Measurements from ENCODE around the gene NCMAP. TPM values are rescaled to one million over a fixed set of nuclear protein-coding genes. Genes with fewer than 3 reads are reported as not detected.
"Not testable (repeated sequence)": the region's sequence is repeated elsewhere in the genome, so short reads cannot be mapped to it uniquely, and the experiment has no call there.

NCMAP gene
- total RNA-seq, 8 experiments from 2014 or later, result 0.09 to 1.1 (median 0.37) TPM

DNA sequence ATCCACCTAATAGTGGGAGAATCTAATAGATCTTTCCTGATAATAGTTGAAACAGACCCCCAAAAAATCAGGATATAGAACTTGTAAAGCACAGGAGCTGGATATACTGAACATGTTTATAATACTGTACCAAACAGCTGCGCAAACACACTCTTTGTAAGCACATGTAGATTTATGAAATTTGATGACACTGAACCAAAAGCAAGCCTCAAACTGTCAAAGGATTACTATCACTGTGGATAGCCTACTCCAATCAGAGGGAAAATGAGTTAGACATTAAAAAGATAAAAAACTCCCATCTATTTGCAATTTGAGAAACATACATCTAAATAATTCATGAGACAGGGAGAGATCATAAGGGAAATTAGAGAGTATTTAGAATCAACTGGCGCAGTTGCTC is 27.1 kb upstream of the NCMAP start:
- WGBS, 10 experiments, result 28 to 100% (median 95%) methylated on average over 1 to 2 of the region's 2 CpGs
- in situ Hi-C loops (cut with MboI; ENCODE audit: low pct_unique_long_range_greater_than_20kb in 2 of 9, low sequenced_read_pairs in 9 of 9, unreplicated experiment in 9 of 9), result no loop called here
- peak in 1 of 8 experiments; percentile 98 for ATAC-seq (replicated peaks in 6 of 8)

DNA sequence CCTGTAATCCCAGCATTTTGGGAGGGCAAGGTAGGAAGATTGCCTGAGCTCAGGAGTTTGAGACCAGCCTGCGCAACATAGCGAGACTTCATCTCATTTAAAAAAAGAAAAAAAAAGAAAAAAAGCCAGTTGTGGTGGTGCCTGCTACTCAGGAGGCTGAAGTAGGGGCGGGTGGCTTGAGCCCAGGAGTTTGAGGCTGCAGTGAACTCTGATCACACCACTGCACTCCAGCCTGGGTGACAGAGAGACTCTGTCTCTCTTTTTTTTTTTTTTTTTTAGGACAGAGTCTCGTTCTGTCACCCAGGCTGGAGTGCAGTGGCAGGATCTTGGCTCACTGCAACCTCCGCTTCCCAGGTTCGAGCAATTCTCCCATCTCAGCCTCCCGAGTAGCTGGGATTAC is 26.6 kb upstream of the NCMAP start:
- H3K27ac ChIP-seq; H3K4me3 ChIP-seq; H3K4me1 ChIP-seq (replicated peaks in 1 of 2); in situ Hi-C loops (cut with MboI; ENCODE audit: low pct_unique_long_range_greater_than_20kb in 2 of 9, low sequenced_read_pairs in 9 of 9, unreplicated experiment in 9 of 9); ATAC-seq (replicated peaks in 6 of 8): not testable (repeated sequence)
- 67 to 94% (median 90%) methylated on average over 2 to 7 of the region's 7 CpGs; no CpG with 5 or more reads in 3 of the 10 experiments for WGBS, 10 experiments

More for the DNA sequence above, 27.1 kb upstream of the NCMAP start:
- H3K4me1 ChIP-seq (replicated peaks in 1 of 2), result no peaks in the 10 kb centered on the region
- no peak overlapping the region for H3K4me3 ChIP-seq
- no peak overlapping the region for H3K27ac ChIP-seq

DNA sequence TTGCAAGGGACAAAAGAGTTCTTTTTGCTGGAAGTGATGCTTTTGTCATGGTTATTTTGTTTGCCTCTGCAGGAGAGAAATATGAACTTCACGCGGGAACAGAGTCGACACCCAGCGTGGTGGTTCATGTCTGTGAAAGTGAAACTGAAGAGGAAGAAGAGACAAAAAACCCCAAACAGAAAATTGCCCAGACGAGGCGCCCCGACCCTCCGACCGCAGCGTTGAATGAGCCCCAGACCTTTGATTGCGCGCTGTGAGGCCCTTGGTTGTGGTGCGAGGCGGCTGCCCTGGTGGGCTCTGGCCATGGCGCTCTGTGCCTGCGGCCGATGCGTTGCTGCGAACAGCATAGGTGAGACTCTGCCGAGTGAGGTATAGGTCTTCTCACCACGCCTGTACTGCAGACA is 20.9 kb upstream of the NCMAP start:
- Histone ChIP-seq H3K4me3 (no peak overlapping the region), H3K4me1 (replicated peaks in 1 of 2) (peaks cover 0 to 12% of the 10 kb centered on the region in 2 donors), H3K27ac (no peak overlapping the region)
- no peak for ATAC-seq (replicated peaks in 6 of 8)
- in situ Hi-C loops (cut with MboI; ENCODE audit: low pct_unique_long_range_greater_than_20kb in 2 of 9, low sequenced_read_pairs in 9 of 9, unreplicated experiment in 9 of 9), result no loop called here
- 65 to 100% (median 77%) methylated on average over 1 to 20 of the region's 21 CpGs; no CpG with 5 or more reads in 3 of the 10 experiments for WGBS, 10 experiments

DNA sequence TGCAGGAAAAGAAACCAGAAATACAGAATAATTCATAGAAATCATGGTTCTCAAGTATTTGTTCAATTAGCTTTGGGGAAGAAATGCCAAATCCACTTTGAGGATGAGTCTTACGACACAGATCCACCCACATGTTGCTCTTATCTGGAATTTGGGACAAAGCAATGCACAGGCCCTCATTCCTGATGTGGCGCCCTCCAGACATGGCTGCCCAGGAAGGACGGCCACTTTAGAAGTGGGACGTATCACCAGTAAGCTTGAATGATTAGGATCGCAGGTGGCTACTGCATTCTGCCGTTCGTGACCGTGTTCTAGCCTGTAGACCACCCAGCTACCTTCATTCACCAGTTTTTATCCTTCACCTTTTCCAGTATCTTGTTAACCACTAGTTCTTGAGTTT is 20.1 kb upstream of the NCMAP start:
- no peak overlapping the region for H3K4me3 ChIP-seq
- WGBS, 10 experiments, result 80 to 99% (median 93%) methylated on average over 1 to 8 of the region's 8 CpGs; no CpG with 5 or more reads in 1 of the 10 experiments
- ATAC-seq (replicated peaks in 6 of 8), result no peak
- H3K27ac ChIP-seq, result no peak overlapping the region
- H3K4me1 ChIP-seq (replicated peaks in 1 of 2), result peaks cover 0 to 12% of the 10 kb centered on the region in 2 donors
- in situ Hi-C loops (cut with MboI; ENCODE audit: low pct_unique_long_range_greater_than_20kb in 2 of 9, low sequenced_read_pairs in 9 of 9, unreplicated experiment in 9 of 9), result no loop called here

DNA sequence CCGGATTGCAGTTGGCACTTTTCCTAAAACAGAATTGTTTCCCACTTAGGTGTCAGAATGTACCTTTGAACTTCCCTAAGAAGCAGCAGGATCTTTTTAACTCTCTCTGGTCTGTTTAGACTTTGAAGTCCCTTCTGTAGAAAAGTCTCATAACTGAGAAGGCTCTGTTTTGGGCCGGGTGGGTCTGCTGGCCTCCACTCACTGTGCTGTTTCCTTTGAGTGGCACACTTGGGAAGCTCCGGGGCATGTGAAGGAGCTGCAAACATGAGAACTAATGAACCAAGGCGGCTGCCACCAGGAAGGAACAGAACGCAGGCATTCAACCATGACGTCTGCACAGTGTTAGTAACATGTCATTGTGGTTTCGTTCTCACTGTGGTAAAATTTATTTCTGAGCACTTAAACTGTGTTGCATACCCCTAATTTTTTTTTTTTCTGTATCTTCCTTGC is 19.5 kb upstream of the NCMAP start:
- H3K4me3 ChIP-seq, result no peak overlapping the region
- peaks cover 0 to 12% of the 10 kb centered on the region in 2 donors for H3K4me1 ChIP-seq (replicated peaks in 1 of 2)
- in situ Hi-C loops (cut with MboI; ENCODE audit: low pct_unique_long_range_greater_than_20kb in 2 of 9, low sequenced_read_pairs in 9 of 9, unreplicated experiment in 9 of 9), result no loop called here
- ATAC-seq (replicated peaks in 6 of 8), result peak in 4 of 8 experiments; percentile 42 to 87 (median 52)
- 0 to 73% (median 48%) methylated on average over 1 to 7 of the region's 7 CpGs for WGBS, 10 experiments
- no peak overlapping the region for H3K27ac ChIP-seq

DNA sequence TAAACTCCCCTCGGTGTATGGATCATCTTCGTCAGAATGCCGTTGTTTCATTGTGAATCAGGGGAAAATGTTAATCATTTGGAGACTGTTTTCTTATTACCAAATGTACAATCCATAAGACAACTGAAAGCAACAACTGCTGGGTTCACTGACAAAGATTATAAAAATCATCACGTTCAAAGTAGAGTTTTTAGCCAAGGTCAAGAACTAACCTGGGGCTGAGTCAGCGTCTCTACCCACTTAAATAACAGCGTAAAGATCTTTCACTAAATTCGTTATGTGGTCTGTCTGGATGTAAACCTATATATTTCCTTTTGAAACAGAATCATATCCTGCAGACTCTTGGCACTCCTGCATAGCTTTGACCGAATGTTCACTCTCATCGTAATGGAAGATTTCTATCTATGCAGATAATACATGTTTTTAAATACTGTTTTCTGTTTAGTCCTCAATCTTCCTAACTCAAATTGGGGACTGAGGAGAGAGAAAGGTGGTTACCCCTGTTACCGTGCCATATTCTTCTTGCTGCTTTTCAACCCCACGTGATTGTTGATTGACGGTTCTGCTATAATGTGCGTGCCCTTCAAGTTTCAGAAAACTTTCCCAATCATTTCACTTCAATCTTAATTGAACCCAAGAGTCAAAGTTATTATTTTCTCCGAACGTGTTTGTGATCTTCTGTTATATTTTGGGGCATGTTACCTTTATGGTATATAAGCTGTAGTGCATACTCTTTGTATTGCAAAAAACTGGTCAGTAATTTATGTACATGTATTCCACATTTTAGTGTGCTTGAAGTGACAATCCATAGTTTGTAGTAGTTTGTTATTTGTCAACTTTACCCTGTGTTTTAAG is 15.6 kb upstream of the NCMAP start:
- Histone ChIP-seq H3K4me3 (no peak overlapping the region), H3K27ac (no peak overlapping the region), H3K4me1 (replicated peaks in 1 of 2) (peaks cover 0 to 14% of the 10 kb centered on the region in 2 donors)
- in situ Hi-C loops (cut with MboI; ENCODE audit: low pct_unique_long_range_greater_than_20kb in 2 of 9, low sequenced_read_pairs in 9 of 9, unreplicated experiment in 9 of 9), result no loop called here
- ATAC-seq (replicated peaks in 6 of 8), result no peak
- 61 to 89% (median 81%) methylated on average over 4 to 15 of the region's 15 CpGs for WGBS, 10 experiments

DNA sequence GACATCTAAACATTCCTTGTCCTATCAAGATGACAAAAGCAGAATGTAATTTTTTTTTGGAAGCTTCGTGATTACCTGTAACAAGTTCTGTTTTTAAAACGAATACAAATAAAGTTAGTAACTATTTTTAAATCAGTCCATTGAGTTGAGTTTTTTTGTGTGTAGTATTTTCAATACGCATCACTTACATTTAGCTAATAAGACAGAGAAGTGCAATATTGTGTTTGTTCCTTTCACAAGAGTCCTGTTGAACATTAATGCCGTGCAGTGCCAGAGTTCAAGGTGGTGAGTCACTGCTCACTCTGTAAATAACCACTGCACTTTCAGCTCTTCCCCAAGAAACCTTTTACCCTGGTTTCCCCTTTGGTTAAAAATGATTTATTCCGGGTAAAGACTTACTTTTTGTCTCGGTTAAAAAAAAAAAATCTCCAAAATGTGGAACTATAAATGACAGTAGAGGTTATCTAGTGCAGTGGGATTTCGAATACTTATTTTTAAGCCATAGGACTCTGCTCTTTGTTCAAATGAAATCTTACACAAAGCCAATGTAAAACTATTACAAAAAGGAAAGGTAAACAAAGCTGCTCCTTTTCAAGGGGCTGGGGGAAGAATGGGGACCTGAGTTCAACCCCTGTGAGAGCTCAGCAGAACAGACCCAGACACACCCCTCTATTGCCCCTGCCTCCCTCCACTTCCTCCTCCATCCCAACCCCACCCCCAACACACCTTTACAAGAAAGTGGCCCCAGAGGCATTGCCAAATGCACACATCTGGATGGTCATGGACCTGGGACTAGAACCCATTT is 14.8 kb upstream of the NCMAP start:
- H3K27ac ChIP-seq, result no peak overlapping the region
- H3K4me3 ChIP-seq, result no peak overlapping the region
- ATAC-seq (replicated peaks in 6 of 8), result peak in 6 of 8 experiments; percentile 44 to 69 (median 57)
- in situ Hi-C loops (cut with MboI; ENCODE audit: low pct_unique_long_range_greater_than_20kb in 2 of 9, low sequenced_read_pairs in 9 of 9, unreplicated experiment in 9 of 9), result no loop called here
- H3K4me1 ChIP-seq (replicated peaks in 1 of 2), result peaks cover 0 to 14% of the 10 kb centered on the region in 2 donors
- 38 to 80% (median 56%) methylated on average over 3 to 7 of the region's 7 CpGs for WGBS, 10 experiments

DNA sequence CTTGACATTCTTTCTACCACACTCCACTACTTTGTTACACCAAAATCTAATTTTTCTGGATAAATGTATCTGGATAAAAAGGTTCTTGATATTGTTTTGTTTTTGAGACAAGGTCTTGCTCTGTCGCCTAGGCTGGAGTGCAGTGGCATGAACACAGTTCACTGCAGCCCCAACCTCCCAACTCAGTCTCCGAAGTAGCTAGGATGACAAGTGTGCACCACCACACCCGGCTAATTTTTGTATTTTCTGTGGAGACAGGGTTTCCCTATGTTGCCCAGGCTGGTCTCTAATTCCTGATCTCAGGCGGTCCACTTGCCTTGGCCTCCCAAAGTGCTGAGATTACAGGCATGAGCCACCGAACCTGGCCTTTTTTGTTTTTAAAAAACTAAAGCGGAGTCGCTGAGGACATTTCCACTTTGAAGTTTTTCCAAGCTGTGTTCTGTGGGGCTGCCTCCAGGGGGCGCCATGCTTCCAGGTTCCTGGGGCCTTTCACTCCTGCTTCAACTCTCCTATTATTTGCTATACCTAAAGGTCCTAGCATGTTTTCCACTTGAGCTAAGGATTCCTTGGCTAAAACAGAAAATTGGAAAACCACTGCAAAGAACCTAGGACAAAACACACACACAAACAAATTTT is 14.1 kb upstream of the NCMAP start:
- in situ Hi-C loops (cut with MboI; ENCODE audit: low pct_unique_long_range_greater_than_20kb in 2 of 9, low sequenced_read_pairs in 9 of 9, unreplicated experiment in 9 of 9), result no loop called here
- H3K4me3 ChIP-seq, result no peak overlapping the region
- WGBS, 10 experiments, result 0 to 80% (median 68%) methylated on average over 1 to 8 of the region's 8 CpGs; no CpG with 5 or more reads in 1 of the 10 experiments
- H3K27ac ChIP-seq, result no peak overlapping the region
- no peak for ATAC-seq (replicated peaks in 6 of 8)
- peaks cover 0 to 9% of the 10 kb centered on the region in 2 donors for H3K4me1 ChIP-seq (replicated peaks in 1 of 2)

DNA sequence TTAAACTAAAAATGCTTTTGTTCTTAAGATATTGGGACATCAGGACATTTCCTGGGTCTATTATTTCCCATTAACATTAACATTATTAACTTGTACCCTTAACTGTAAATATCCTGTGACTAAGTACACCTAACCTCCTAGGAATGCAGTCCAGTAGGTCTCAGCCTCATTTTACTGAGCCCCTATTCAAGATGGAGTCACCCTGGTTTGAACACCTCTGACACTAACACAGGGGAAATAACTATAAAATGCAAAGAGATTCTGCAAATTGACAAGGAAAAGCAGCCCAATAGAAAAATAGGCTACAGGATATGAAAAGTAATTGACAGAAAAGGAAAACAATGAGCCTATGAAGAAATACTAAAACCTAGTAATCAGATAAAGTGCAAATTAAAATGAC is 11.6 kb upstream of the NCMAP start:
- no peak for ATAC-seq (replicated peaks in 6 of 8)
- H3K27ac ChIP-seq, result no peak overlapping the region
- H3K4me1 ChIP-seq (replicated peaks in 1 of 2), result peaks cover 0 to 2% of the 10 kb centered on the region in 2 donors
- in situ Hi-C loops (cut with MboI; ENCODE audit: low pct_unique_long_range_greater_than_20kb in 2 of 9, low sequenced_read_pairs in 9 of 9, unreplicated experiment in 9 of 9), result no loop called here
- H3K4me3 ChIP-seq, result no peak overlapping the region

DNA sequence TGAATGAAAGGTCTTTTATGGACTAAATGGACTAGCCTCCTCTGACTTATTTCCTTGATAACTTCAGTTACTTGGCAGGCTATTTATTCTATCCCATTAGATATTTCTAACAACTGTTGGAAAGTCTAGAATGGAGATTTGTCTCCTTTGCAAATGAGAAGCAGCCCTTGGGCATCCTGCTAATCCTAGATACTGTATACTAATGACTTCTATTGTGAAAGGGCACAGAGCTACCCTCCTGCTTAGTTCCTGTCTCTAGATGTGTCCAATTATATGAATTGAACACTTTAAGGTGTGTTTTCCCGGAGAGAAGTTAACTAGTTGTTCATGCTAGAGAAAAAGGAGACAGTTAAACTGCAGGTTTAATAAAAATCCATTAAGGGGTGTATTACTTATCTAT is 10.2 kb upstream of the NCMAP start:
- Histone ChIP-seq H3K4me3 (no peak overlapping the region), H3K27ac (no peak overlapping the region), H3K4me1 (replicated peaks in 1 of 2) (peaks cover 0 to 6% of the 10 kb centered on the region in 2 donors)
- in situ Hi-C loops (cut with MboI; ENCODE audit: low pct_unique_long_range_greater_than_20kb in 2 of 9, low sequenced_read_pairs in 9 of 9, unreplicated experiment in 9 of 9), result loop anchor here in 1 of 9 experiments (5.0 kb wide), 1 partner anchor 87 kb away; no protein-coding TSS in a partner anchor
- WGBS, 10 experiments, result 0 to 100% (median 86%) methylated on average over 1 of the region's 1 CpG; no CpG with 5 or more reads in 4 of the 10 experiments
- ATAC-seq (replicated peaks in 6 of 8), result peak in 2 of 8 experiments; percentile 64 to 88

DNA sequence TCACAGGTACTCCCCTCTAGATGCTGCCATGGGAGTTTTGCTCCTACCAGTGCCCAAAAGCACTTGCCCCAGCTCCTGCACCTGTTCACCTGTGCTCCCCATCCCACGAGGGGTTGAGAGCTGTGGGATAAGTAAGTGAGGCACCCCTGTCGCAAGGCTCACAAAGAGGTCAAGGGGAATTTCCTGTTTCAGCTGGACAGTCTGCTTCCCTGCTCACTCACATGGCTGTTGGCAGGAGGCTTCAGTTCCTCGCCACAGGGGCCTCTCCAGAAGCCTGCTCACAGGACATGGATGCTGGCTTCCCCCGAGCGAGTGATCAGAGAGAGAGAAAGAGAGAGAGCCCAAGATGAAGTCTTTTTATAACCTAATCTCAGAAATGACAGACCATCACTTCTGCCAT is 8.7 kb upstream of the NCMAP start:
- Histone ChIP-seq H3K4me1 (replicated peaks in 1 of 2) (peaks cover 7 to 11% of the 10 kb centered on the region in 2 donors), H3K27ac (no peak overlapping the region), H3K4me3 (no peak overlapping the region)
- 0 to 100% (median 83%) methylated on average over 1 to 4 of the region's 5 CpGs; no CpG with 5 or more reads in 2 of the 10 experiments for WGBS, 10 experiments
- in situ Hi-C loops (cut with MboI; ENCODE audit: low pct_unique_long_range_greater_than_20kb in 2 of 9, low sequenced_read_pairs in 9 of 9, unreplicated experiment in 9 of 9), result loop anchor here in 1 of 9 experiments (5.0 kb wide), 1 partner anchor 85 kb away; no protein-coding TSS in a partner anchor
- ATAC-seq (replicated peaks in 6 of 8), result no peak

DNA sequence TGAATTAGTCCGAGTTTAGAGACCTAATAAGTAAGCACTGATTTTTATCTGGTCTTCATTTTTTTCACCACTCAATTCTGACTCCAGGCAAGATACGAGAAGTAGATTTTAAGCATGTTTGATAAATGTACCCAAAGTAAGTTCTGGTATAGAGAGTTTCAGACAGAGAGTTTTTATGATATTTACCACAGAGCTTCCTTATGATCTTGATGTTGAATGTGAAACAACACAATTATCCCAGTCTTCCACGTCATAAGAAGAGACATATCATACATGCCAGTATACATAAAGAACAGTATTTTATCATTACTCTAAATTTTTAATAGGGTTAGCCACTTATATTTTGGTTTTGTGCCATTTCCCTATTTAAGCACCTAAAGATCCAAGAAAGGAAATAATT is 7.8 kb upstream of the NCMAP start:
- ATAC-seq (replicated peaks in 6 of 8), result no peak
- Histone ChIP-seq H3K27ac (no peak overlapping the region), H3K4me3 (no peak overlapping the region), H3K4me1 (replicated peaks in 1 of 2) (peaks cover 13 to 16% of the 10 kb centered on the region in 2 donors)
- 21 to 100% (median 76%) methylated on average over 2 to 3 of the region's 3 CpGs for WGBS, 10 experiments
- in situ Hi-C loops (cut with MboI; ENCODE audit: low pct_unique_long_range_greater_than_20kb in 2 of 9, low sequenced_read_pairs in 9 of 9, unreplicated experiment in 9 of 9), result loop anchor here in 1 of 9 experiments (5.0 kb wide), 1 partner anchor 84 kb away; no protein-coding TSS in a partner anchor
